Measurements from ENCODE around the gene IL17C. TPM values are rescaled to one million over a fixed set of nuclear protein-coding genes. Genes with fewer than 3 reads are reported as not detected.

Gene IL17C
- total and polyA plus RNA-seq, 9 of the 15 experiments (the other 6 are each of a cell fraction or from before 2014, with no cell fraction given) = not detected

DNA sequence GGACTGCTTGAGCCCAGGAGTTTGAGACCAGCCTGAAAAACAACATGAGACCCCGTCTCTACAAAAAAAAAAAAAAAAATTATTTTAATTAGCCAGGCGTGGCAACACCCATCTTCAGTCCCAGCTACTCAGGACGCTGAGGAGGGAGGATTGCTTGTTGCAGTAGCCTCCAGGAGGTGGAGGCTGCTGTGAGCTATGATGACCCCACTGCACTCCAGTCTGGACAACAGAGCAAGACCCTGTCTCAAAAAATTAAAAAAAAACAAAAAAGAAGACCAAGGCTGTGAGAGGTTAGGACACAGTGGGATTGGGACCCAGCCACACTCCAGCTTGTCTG is 49.3 kb downstream of the IL17C start:
- POLR2A ChIA-PET = interaction anchor here (0.6 to 2.1 kb wide), 10 partner anchors 13 to 117 kb away, joined by 3 to 9 read pairs (median 6); partner anchors contain the start of gene ZC3H18
- H3K79me2 ChIP-seq (ENCODE audit: control insufficient read depth, insufficient read depth, low read length) = no peaks in the 10 kb centered on the region; the same call in 2 of the 3 replicates
- peak overlapping the region; percentile 44 for H3K27ac ChIP-seq (ENCODE audit: extremely low read depth, low read depth, low read length)
- H3K4me3 ChIP-seq = no peak overlapping the region; the same call in 1 of the 2 replicates
- CTCF ChIA-PET (ENCODE audit: low intra/inter-chr PET ratio) = no interaction called here
- no peaks in the 10 kb centered on the region for H3K9me1 ChIP-seq (ENCODE audit: control insufficient read depth, insufficient read depth, low read length)
- BruUV-seq (replicated peaks) = no TSS peak
- H3K27me3 ChIP-seq (ENCODE audit: control insufficient read depth in 2 of 2, insufficient read depth in 2 of 2, low read length in 2 of 2) = no peaks in the 10 kb centered on the region
- H3K9ac ChIP-seq (ENCODE audit: insufficient read depth in 1 of 2, low read depth in 2 of 2, low read length in 2 of 2) = peak overlapping the region; percentile 47 to 76; a peak in 2 of 4 replicates
- FAIRE-seq = peak; percentile 59
- in situ Hi-C loops (cut with MboI) (no loop called here), intact Hi-C loops (cut with micrococcal nuclease) (loop anchor here (2.0 to 5.0 kb wide), 3 partner anchors 25 to 85 kb away; partner anchors contain the start of gene MVD)
- H2AFZ ChIP-seq (ENCODE audit: low read depth, low read length) = no peak overlapping the region
- no peaks in the 10 kb centered on the region for H3K36me3 ChIP-seq (ENCODE audit: control insufficient read depth, insufficient read depth, low read length)
- DNase-seq (ENCODE audit: extremely low read depth in 1 of 4, low spot score in 3 of 4) = peak in 1 of 4 experiments; percentile 66
- ATAC-seq = no peak
- H3K4me1 ChIP-seq (replicated peaks in 1 of 2; ENCODE audit: control insufficient read depth in 2 of 2, insufficient read depth in 2 of 2, low read length in 2 of 2) = peaks cover 45 to 78% of the 10 kb centered on the region in 2 experiments
- no peaks in the 10 kb centered on the region; the same call in 1 of the 2 replicates for H4K20me1 ChIP-seq (replicated peaks; ENCODE audit: control insufficient read depth, insufficient read depth, low read length)
- 10% methylated on average over 2 of the region's 3 CpGs for WGBS (ENCODE audit: insufficient coverage, low coverage, missing lambda C conversion rate)
- H3K9me3 ChIP-seq (replicated peaks; ENCODE audit: control insufficient read depth, insufficient read depth, low read depth, low read length) = no peaks in the 10 kb centered on the region
- peak overlapping the region; percentile 74 for H3K4me2 ChIP-seq (ENCODE audit: insufficient read depth, low read length)
- TF ChIP-seq, protein P1, sequence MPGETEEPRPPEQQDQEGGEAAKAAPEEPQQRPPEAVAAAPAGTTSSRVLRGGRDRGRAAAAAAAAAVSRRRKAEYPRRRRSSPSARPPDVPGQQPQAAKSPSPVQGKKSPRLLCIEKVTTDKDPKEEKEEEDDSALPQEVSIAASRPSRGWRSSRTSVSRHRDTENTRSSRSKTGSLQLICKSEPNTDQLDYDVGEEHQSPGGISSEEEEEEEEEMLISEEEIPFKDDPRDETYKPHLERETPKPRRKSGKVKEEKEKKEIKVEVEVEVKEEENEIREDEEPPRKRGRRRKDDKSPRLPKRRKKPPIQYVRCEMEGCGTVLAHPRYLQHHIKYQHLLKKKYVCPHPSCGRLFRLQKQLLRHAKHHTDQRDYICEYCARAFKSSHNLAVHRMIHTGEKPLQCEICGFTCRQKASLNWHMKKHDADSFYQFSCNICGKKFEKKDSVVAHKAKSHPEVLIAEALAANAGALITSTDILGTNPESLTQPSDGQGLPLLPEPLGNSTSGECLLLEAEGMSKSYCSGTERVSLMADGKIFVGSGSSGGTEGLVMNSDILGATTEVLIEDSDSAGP (CRISPR knock-in tag; IDR thresholded peaks at IDR 0.05) = no peak
- 0 out of 4 replicates have a peak, but pooled peaks of 1 of the 2 experiments have one; percentile 11 for TF ChIP-seq ARNT (IDR thresholded peaks at IDR 0.05)
- peak; percentile 31; the same call in 1 of the 2 replicates for TF ChIP-seq HLTF (IDR thresholded peaks at IDR 0.05)
- TF ChIP-seq PCBP1 (IDR thresholded peaks at IDR 0.05; ENCODE audit: low read depth, low read length, poor library complexity, severe bottlenecking) = no peak
- TF ChIP-seq FOXM1 (IDR thresholded peaks at IDR 0.05; ENCODE audit: low read depth) = no peak
- TF ChIP-seq FOXM1 (CRISPR knock-in tag; IDR thresholded peaks at IDR 0.05; ENCODE audit: low read depth) = peak; percentile 66; the same call in 1 of the 2 replicates
- TF ChIP-seq CC2D1A (IDR thresholded peaks at IDR 0.05) = 0 out of 2 replicates have a peak, but pooled peaks have one; percentile 9
- TF ChIP-seq FOXA3 (CRISPR knock-in tag; conservative IDR thresholded peaks at IDR 0.05 in 1 of 2, IDR thresholded peaks at IDR 0.05 in 1 of 2) = 0 out of 4 replicates have a peak, but pooled peaks of 1 of the 2 experiments have one; percentile 46
- TF ChIP-seq, protein P2, sequence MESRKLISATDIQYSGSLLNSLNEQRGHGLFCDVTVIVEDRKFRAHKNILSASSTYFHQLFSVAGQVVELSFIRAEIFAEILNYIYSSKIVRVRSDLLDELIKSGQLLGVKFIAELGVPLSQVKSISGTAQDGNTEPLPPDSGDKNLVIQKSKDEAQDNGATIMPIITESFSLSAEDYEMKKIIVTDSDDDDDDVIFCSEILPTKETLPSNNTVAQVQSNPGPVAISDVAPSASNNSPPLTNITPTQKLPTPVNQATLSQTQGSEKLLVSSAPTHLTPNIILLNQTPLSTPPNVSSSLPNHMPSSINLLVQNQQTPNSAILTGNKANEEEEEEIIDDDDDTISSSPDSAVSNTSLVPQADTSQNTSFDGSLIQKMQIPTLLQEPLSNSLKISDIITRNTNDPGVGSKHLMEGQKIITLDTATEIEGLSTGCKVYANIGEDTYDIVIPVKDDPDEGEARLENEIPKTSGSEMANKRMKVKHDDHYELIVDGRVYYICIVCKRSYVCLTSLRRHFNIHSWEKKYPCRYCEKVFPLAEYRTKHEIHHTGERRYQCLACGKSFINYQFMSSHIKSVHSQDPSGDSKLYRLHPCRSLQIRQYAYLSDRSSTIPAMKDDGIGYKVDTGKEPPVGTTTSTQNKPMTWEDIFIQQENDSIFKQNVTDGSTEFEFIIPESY (CRISPR knock-in tag; IDR thresholded peaks at IDR 0.05) = no peak
- no peak for TF ChIP-seq KDM2B (CRISPR knock-in tag; IDR thresholded peaks at IDR 0.05)
- TF ChIP-seq MIER1 (IDR thresholded peaks at IDR 0.05; ENCODE audit: low read depth) = 0 out of 2 replicates have a peak, but pooled peaks have one; percentile 25
- TF ChIP-seq SMARCA5 (IDR thresholded peaks at IDR 0.05) = peak; percentile 98
- 0 out of 2 replicates have a peak, but pooled peaks have one; percentile 39 for TF ChIP-seq CEBPG (CRISPR knock-in tag; IDR thresholded peaks at IDR 0.05)
- TF ChIP-seq CEBPG (tag; conservative IDR thresholded peaks at IDR 0.05 in 1 of 2, IDR thresholded peaks at IDR 0.05 in 1 of 2) = no peak
- TF ChIP-seq ZNF121 (CRISPR knock-in tag; conservative IDR thresholded peaks at IDR 0.05) = peak; percentile 100
- TF ChIP-seq NONO (IDR thresholded peaks at IDR 0.05; ENCODE audit: low read depth in 2 of 2, low read length in 1 of 2) = no peak
- TF ChIP-seq KDM4B (IDR thresholded peaks at IDR 0.05; ENCODE audit: borderline replicate concordance in 2 of 2, low read depth in 1 of 2) = no peak
- TF ChIP-seq, protein P3, sequence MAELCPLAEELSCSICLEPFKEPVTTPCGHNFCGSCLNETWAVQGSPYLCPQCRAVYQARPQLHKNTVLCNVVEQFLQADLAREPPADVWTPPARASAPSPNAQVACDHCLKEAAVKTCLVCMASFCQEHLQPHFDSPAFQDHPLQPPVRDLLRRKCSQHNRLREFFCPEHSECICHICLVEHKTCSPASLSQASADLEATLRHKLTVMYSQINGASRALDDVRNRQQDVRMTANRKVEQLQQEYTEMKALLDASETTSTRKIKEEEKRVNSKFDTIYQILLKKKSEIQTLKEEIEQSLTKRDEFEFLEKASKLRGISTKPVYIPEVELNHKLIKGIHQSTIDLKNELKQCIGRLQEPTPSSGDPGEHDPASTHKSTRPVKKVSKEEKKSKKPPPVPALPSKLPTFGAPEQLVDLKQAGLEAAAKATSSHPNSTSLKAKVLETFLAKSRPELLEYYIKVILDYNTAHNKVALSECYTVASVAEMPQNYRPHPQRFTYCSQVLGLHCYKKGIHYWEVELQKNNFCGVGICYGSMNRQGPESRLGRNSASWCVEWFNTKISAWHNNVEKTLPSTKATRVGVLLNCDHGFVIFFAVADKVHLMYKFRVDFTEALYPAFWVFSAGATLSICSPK (IDR thresholded peaks at IDR 0.05; ENCODE audit: borderline replicate concordance) = peak; percentile 39; the same call in 1 of the 2 replicates

Measured in K562 (cell line).